ENCODE results near the gene ASAP3.
"Not testable (repeated sequence)": the region's sequence is repeated elsewhere in the genome, so short reads cannot be mapped to it uniquely, and the experiment has no call there.

The ASAP3 gene

DNA sequence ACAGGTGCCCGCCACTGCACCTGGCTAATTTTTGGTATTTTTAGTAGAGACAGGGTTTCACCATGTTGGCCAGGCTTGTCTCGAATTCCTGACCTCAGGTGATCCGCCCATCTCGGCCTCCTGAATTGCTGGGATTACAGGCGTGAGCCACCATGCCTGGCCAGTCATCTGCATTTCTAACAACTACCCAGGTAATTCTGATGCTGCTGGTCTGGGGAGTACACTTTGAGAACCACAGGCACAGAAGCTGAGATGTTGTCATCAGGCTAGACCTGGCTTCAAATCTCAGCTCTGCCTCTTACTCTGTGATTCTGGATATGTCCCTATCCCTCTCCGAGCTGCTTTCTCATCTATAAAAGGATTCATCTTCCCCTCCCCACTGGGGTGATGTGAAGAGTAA lies 10.9 kb upstream of the ASAP3 start:
- not testable (repeated sequence) for H3K27me3 Mint-ChIP-seq, H3K9me3 Mint-ChIP-seq, H3K4me3 Mint-ChIP-seq, H3K4me1 Mint-ChIP-seq, DNase-seq, ATAC-seq, H3K27ac Mint-ChIP-seq

GRCh38 chr1:23492776-23493175 lies 8.8 kb upstream of the ASAP3 start:
- ATAC-seq, H3K9me3 Mint-ChIP-seq, H3K27ac Mint-ChIP-seq, H3K27me3 Mint-ChIP-seq, DNase-seq, H3K4me3 Mint-ChIP-seq, H3K4me1 Mint-ChIP-seq: not testable (repeated sequence)

GRCh38 chr1:23492132-23492720 lies 8.2 kb upstream of the ASAP3 start:
- Mint-ChIP-seq H3K9me3 (no peaks in the 10 kb centered on the region), H3K27ac (no peak overlapping the region), H3K4me3 (no peak overlapping the region), H3K27me3 (peaks cover 7% of the 10 kb centered on the region), H3K4me1 (no peaks in the 10 kb centered on the region)
- ATAC-seq (no peak), DNase-seq (no peak)

DNA sequence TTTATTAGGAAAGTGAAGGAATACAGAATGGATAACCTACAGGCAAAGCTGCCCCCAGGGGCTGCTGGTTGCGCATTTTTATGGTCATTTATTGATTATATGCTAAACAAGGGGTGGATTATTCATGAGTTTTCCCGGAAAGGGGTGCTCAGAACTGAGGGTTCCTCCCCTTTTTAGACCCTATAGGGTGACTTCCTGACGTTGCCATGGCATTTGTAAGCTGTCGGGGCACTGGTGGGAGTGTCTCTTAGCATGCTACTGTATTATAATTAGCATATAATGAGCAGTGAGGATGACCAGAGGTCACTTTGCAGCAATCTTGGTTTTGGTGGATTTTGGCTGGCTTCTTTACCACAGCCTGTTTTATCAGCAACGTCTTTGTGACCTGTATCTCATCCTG lies 5.9 kb upstream of the ASAP3 start:
- Mint-ChIP-seq H3K9me3 (no peaks in the 10 kb centered on the region), H3K4me1 (peaks cover 3% of the 10 kb centered on the region), H3K27me3 (peaks cover 7% of the 10 kb centered on the region), H3K27ac (no peak overlapping the region), H3K4me3 (no peak overlapping the region)
- ATAC-seq (no peak), DNase-seq (no peak)

GRCh38 chr1:23485002-23485332 lies 988 bp upstream of the ASAP3 start:
- H3K27me3 Mint-ChIP-seq = peaks cover 26% of the 10 kb centered on the region
- H3K4me1 Mint-ChIP-seq = peaks cover 16% of the 10 kb centered on the region
- DNase-seq (no peak), ATAC-seq (no peak)
- peak overlapping the region; percentile 87 to 91 for H3K4me3 Mint-ChIP-seq
- H3K9me3 Mint-ChIP-seq = no peaks in the 10 kb centered on the region
- no peak overlapping the region for H3K27ac Mint-ChIP-seq

- Mint-ChIP-seq H3K4me3 (peak overlapping the region; percentile 87 to 91), H3K4me1 (peaks cover 16% of the 10 kb centered on the region), H3K9me3 (no peaks in the 10 kb centered on the region), H3K27me3 (peaks cover 26% of the 10 kb centered on the region), H3K27ac (peak overlapping the region in 1 of 2 donors; percentile 29)
- ATAC-seq (peak; percentile 92), DNase-seq (peak; percentile 81 to 84)
Measured at GRCh38 chr1:23484253-23485001, 448 bp upstream of the ASAP3 start.

DNA sequence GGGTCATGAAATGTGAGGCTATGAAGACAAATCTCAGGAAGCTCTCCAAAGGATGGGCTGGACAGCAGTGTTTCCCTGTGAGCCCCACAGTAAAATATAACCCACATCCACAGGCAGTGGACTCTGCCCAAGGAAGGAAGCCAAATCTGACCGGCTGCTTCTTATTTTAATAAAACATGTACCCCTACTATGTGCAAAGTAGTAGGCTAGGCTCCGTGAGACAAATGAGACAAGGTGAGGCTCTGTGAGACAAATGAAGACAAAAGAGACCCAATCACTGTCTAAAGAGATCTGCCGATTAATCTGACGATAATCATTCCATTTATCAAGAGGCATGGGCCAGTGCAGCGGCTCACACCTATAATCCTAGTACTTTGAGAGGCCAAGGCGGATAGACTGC lies 2.1 kb downstream of the ASAP3 start:
- H3K4me1 Mint-ChIP-seq = peaks cover 16% of the 10 kb centered on the region
- H3K27ac Mint-ChIP-seq = no peak overlapping the region
- H3K4me3 Mint-ChIP-seq = no peak overlapping the region
- H3K27me3 Mint-ChIP-seq = peaks cover 26% of the 10 kb centered on the region
- no peaks in the 10 kb centered on the region for H3K9me3 Mint-ChIP-seq
- ATAC-seq = no peak
- no peak for DNase-seq

GRCh38 chr1:23481026-23481597 lies 2.9 kb downstream of the ASAP3 start:
- peaks cover 26% of the 10 kb centered on the region for H3K27me3 Mint-ChIP-seq
- no peak overlapping the region for H3K4me3 Mint-ChIP-seq
- peaks cover 16% of the 10 kb centered on the region for H3K4me1 Mint-ChIP-seq
- ATAC-seq (no peak), DNase-seq (no peak)
- H3K9me3 Mint-ChIP-seq = no peaks in the 10 kb centered on the region
- no peak overlapping the region for H3K27ac Mint-ChIP-seq

- H3K9me3 Mint-ChIP-seq = no peaks in the 10 kb centered on the region
- H3K27ac Mint-ChIP-seq = no peak overlapping the region
- peaks cover 26% of the 10 kb centered on the region for H3K27me3 Mint-ChIP-seq
- DNase-seq = no peak
- no peak for ATAC-seq
- peaks cover 16% of the 10 kb centered on the region for H3K4me1 Mint-ChIP-seq
- no peak overlapping the region for H3K4me3 Mint-ChIP-seq
Measured at GRCh38 chr1:23480187-23481025, 3.6 kb downstream of the ASAP3 start.

- ATAC-seq (no peak), DNase-seq (no peak)
- H3K27me3 Mint-ChIP-seq = peaks cover 26% of the 10 kb centered on the region
- no peak overlapping the region for H3K4me3 Mint-ChIP-seq
- no peaks in the 10 kb centered on the region for H3K9me3 Mint-ChIP-seq
- no peak overlapping the region for H3K27ac Mint-ChIP-seq
- peaks cover 10% of the 10 kb centered on the region for H3K4me1 Mint-ChIP-seq
Measured at GRCh38 chr1:23479666-23479941, 4.4 kb downstream of the ASAP3 start.

GRCh38 chr1:23478896-23479665 lies 4.9 kb downstream of the ASAP3 start:
- Mint-ChIP-seq H3K9me3 (no peaks in the 10 kb centered on the region), H3K4me3 (no peak overlapping the region), H3K4me1 (peaks cover 9% of the 10 kb centered on the region), H3K27me3 (peaks cover 26% of the 10 kb centered on the region), H3K27ac (no peak overlapping the region)
- ATAC-seq (no peak), DNase-seq (no peak)

DNA sequence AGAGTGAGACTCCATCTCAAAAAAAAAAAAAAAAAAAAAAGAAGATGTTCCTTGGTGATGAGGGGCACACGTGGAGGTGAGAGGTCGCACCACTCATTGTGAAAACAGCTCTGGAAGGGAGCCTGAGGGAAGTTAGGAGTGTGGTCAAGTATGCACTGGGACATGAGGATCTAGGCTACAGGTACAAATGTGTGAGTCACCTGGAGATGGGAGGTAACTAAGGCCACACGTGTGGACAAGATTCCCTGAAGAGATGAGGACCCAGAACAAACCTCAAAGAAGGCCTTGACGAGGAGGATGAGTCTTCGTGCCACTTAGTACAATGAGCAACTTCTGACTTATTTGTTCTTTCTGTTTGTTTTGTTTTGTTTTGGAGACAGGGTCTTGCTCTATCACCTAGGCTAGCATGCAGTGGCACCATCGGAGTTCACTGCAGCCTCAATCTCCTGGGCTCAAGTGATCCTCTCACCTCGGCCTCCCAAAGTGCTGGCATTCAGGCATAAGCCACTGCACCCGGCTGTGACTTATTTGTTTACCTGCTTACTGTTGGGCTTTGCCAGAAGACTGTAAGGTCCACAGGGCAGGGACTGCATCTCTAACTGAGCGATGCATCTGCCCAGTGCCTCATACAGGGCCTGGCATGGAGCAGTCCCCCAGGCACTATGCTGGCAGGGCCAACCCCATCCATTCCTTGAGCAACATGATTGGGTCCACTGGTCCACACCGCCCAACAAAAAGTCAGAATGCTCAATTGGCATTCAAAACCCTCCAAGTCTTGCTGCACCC lies 6.4 kb downstream of the ASAP3 start:
- Mint-ChIP-seq H3K9me3 (no peaks in the 10 kb centered on the region), H3K4me1 (no peaks in the 10 kb centered on the region), H3K27me3 (peaks cover 16% of the 10 kb centered on the region), H3K27ac (no peak overlapping the region), H3K4me3 (no peak overlapping the region)
- ATAC-seq (no peak), DNase-seq (no peak)

GRCh38 chr1:23475641-23476040 lies 8.3 kb downstream of the ASAP3 start:
- Mint-ChIP-seq H3K4me3 (no peak overlapping the region), H3K27me3 (peaks cover 1% of the 10 kb centered on the region), H3K27ac (no peak overlapping the region), H3K4me1 (no peaks in the 10 kb centered on the region), H3K9me3 (no peaks in the 10 kb centered on the region)
- ATAC-seq (no peak), DNase-seq (no peak)

GRCh38 chr1:23475134-23475628 lies 8.8 kb downstream of the ASAP3 start:
- no peaks in the 10 kb centered on the region for H3K4me1 Mint-ChIP-seq

More at GRCh38 chr1:23475134-23475628, 8.8 kb downstream of the ASAP3 start:
- Mint-ChIP-seq H3K27ac (no peak overlapping the region), H3K4me3 (no peak overlapping the region), H3K27me3 (no peaks in the 10 kb centered on the region), H3K9me3 (no peaks in the 10 kb centered on the region)
- no peak for DNase-seq
- no peak for ATAC-seq
